HCT116 (cell line): ENCODE measurements around the gene SPON1. TPM values are rescaled to one million over a fixed set of nuclear protein-coding genes. Genes with fewer than 3 reads are reported as not detected.

ENCODE experiments used
- ATAC-seq: fragments of 200-7000 bp; cut with Tn5 transposase; 2 replicates; pipeline ENCODE4 v1.9.1; 2020; ENCODE audit warnings: mild to moderate bottlenecking, moderate library complexity
- BruUV-seq: library from RNA; stranded (reverse); fragments of 400-500 nt; replicated peaks from 2 replicates; lab custom pipeline; 2021; lab: Mats Ljungman, UMichigan
- CTCF ChIA-PET: fragments of 300-600 bp; sonication (Branson Sonifier 250); formaldehyde crosslinking; loops from one replicate; lab custom pipeline; 2021; ENCODE audit warnings: antibody characterized with exemption; lab: Charles Lee
- POLR2A ChIA-PET: fragments of 300-600, 350-600 bp; sonication (Branson Sonifier 250); formaldehyde crosslinking; loops from one replicate; lab custom pipeline; 2021; ENCODE audit warnings: antibody characterized with exemption; lab: Charles Lee
- RAD21 ChIA-PET, 2 experiments: fragments of 300-600 bp; sonication (Branson Sonifier 250); formaldehyde crosslinking; loops; one replicate each; lab custom pipeline; 2023; ENCODE audit warnings: low total read pairs in 2 of 2; ENCODE audit not compliant: uncharacterized antibody in 2 of 2, unreplicated experiment in 2 of 2, low non-redundant PET in 1 of 2; lab: Charles Lee
- DNase-seq: peaks from one replicate; pipeline ENCODE4 v3.0.0-alpha.2; 2010; ENCODE audit warnings: low read depth, low spot score
- H2AFZ ChIP-seq: fragments of 200-600 bp; shearing (Covaris generic), sonication (generic); 2 replicates; pipeline ENCODE4 v1.6.1; 2017; ENCODE audit warnings: low read depth, mixed run types, mixed read lengths, antibody characterized with exemption, low read length; ENCODE audit not compliant: poor library complexity, severe bottlenecking
- H3K27ac ChIP-seq: 2 replicates; pipeline ENCODE4 v1.5.1; 2012; ENCODE audit warnings: low read depth, low read length
- H3K27me3 ChIP-seq: fragments of 200-600 bp; sonication (generic); 2 replicates; pipeline ENCODE4 v1.6.1; 2016; ENCODE audit warnings: mixed run types, low read length, mixed read lengths; ENCODE audit not compliant: insufficient read depth
- H3K36me3 ChIP-seq, 2 experiments: fragments of 200-500 bp in 1 of 2; fragments of 200-600 bp in 1 of 2; sonication (Bioruptor generic) in 1 of 2; sonication (generic) in 1 of 2; 2 replicates each; pipeline versions ENCODE4 v1.5.1 to v1.6.1; 2014 to 2016; ENCODE audit warnings: low read length in 2 of 2, inconsistent platforms in 1 of 2, mixed read lengths in 1 of 2, mixed run types in 1 of 2; ENCODE audit not compliant: insufficient read depth in 2 of 2, control insufficient read depth in 1 of 2
- H3K4me1 ChIP-seq, 2 experiments: fragments of 200-600 bp in 1 of 2; sonication (generic) in 1 of 2; 2 replicates each; pipeline versions ENCODE4 v1.5.1 to v1.6.1; 2012 to 2017; ENCODE audit warnings: low read length in 2 of 2, inconsistent platforms in 1 of 2, mild to moderate bottlenecking in 1 of 2, mixed read lengths in 1 of 2, mixed run types in 1 of 2, moderate library complexity in 1 of 2; ENCODE audit not compliant: insufficient read depth in 2 of 2, control insufficient read depth in 1 of 2
- H3K4me2 ChIP-seq: fragments of 200-600 bp; sonication (generic); 2 replicates; pipeline ENCODE4 v1.6.1; 2017; ENCODE audit warnings: mixed run types, low read length, mixed read lengths
- H3K4me3 ChIP-seq, 2 experiments: fragments of 200-600 bp in 1 of 2; sonication (generic) in 1 of 2; replicated peaks in 1 of 2; 2 replicates each; pipeline ENCODE4 v1.5.1; 2011 to 2016; ENCODE audit warnings: low read length in 2 of 2, control low read depth in 1 of 2, low read depth in 1 of 2, mild to moderate bottlenecking in 1 of 2, mixed read lengths in 1 of 2, mixed run types in 1 of 2
- H3K79me2 ChIP-seq: fragments of 200-600 bp; sonication (generic); 2 replicates; pipeline ENCODE4 v1.6.1; 2017; ENCODE audit warnings: mild to moderate bottlenecking, mixed run types, low read length, moderate library complexity, mixed read lengths; ENCODE audit not compliant: insufficient read depth
- H3K9ac ChIP-seq: fragments of 200-600 bp; sonication (generic); 2 replicates; pipeline ENCODE4 v1.6.1; 2016; ENCODE audit warnings: low read length, mixed read lengths
- H3K9me2 ChIP-seq: fragments of 200-600 bp; sonication (generic), shearing (Covaris generic); 2 replicates; pipeline ENCODE4 v1.6.1; 2017; ENCODE audit warnings: mixed run types, mild to moderate bottlenecking, moderate library complexity; ENCODE audit not compliant: insufficient read depth
- H3K9me3 ChIP-seq, 2 experiments: fragments of 200-500 bp in 1 of 2; fragments of 200-600 bp in 1 of 2; sonication (Bioruptor generic) in 1 of 2; sonication (generic) in 1 of 2; 2 replicates each; pipeline ENCODE4 v1.6.1; 2014 to 2017; ENCODE audit warnings: low read length in 2 of 2, mixed read lengths in 2 of 2, inconsistent platforms in 1 of 2, low read depth in 1 of 2, mild to moderate bottlenecking in 1 of 2, mixed run types in 1 of 2, moderate library complexity in 1 of 2; ENCODE audit not compliant: control insufficient read depth in 1 of 2, insufficient read depth in 1 of 2
- H4K20me1 ChIP-seq: fragments of 200-600 bp; sonication (generic), shearing (Covaris generic); 2 replicates; pipeline ENCODE4 v1.6.1; 2017; ENCODE audit warnings: mixed run types, mild to moderate bottlenecking, moderate library complexity; ENCODE audit not compliant: insufficient read depth
- CBX3 ChIP-seq: IDR thresholded peaks from 2 replicates; pipeline ENCODE4 v1.6.1; 2012; ENCODE audit warnings: low read depth
- EZH2 ChIP-seq: fragments of 200-600 bp; sonication (generic); IDR thresholded peaks from 2 replicates; pipeline ENCODE4 v1.6.1; 2017; ENCODE audit warnings: antibody characterized with exemption, mixed run types
- EZH2phosphoT487 ChIP-seq: fragments of 200-600 bp; IDR thresholded peaks from 2 replicates; pipeline ENCODE4 v1.6.1; 2018; ENCODE audit warnings: antibody characterized with exemption, borderline replicate concordance
- FOSL1 ChIP-seq: IDR thresholded peaks from 2 replicates; pipeline ENCODE4 v1.6.1; 2012; ENCODE audit warnings: low read depth
- POLR2A ChIP-seq: IDR thresholded peaks from 2 replicates; pipeline ENCODE4 v1.7.0; 2011; ENCODE audit warnings: borderline replicate concordance; ENCODE audit not compliant: insufficient read depth, insufficient read length; ENCODE audit errors: extremely low read depth
- POLR2AphosphoS5 ChIP-seq: IDR thresholded peaks from 2 replicates; pipeline ENCODE4 v1.6.1; 2011; ENCODE audit warnings: mild to moderate bottlenecking, low read depth, low read length, moderate library complexity
- RAD21 ChIP-seq: IDR thresholded peaks from 2 replicates; pipeline ENCODE4 v1.6.1; 2012; ENCODE audit warnings: low read depth, mild to moderate bottlenecking
- SIN3A ChIP-seq: IDR thresholded peaks from 2 replicates; pipeline ENCODE4 v1.6.1; 2012; ENCODE audit warnings: low read depth
- SRF ChIP-seq: IDR thresholded peaks from 2 replicates; pipeline ENCODE4 v1.6.1; 2012; ENCODE audit warnings: low read depth
- ZFX ChIP-seq: fragments of 450-650 bp; IDR thresholded peaks from 2 replicates; pipeline ENCODE4 v1.6.1; 2017
- ZNF274 ChIP-seq: fragments of 200-500 bp; sonication (Bioruptor generic); IDR thresholded peaks from 2 replicates; pipeline ENCODE4 v1.6.1; 2014; ENCODE audit warnings: mild to moderate bottlenecking, low read depth, low read length, inconsistent platforms
- intact Hi-C: fragments of 100-400 bp; cut with micrococcal nuclease; formaldehyde crosslinking; loops from 2 replicates; pipeline ENCODE4 v1.10.0; 2022
- total RNA-seq: library from RNA; stranded (reverse); gene quantifications from one replicate; pipeline ENCODE4 v1.2.1, GENCODE V29; 2021; ENCODE audit not compliant: unreplicated experiment
- TF ChIP-seq, protein P1 (sequence below): IDR thresholded peaks from 2 replicates; pipeline ENCODE4 v1.6.1; 2012

SPON1 gene
- total RNA-seq, 1 experiment from 2014 or later = 0.17 TPM

DNA sequence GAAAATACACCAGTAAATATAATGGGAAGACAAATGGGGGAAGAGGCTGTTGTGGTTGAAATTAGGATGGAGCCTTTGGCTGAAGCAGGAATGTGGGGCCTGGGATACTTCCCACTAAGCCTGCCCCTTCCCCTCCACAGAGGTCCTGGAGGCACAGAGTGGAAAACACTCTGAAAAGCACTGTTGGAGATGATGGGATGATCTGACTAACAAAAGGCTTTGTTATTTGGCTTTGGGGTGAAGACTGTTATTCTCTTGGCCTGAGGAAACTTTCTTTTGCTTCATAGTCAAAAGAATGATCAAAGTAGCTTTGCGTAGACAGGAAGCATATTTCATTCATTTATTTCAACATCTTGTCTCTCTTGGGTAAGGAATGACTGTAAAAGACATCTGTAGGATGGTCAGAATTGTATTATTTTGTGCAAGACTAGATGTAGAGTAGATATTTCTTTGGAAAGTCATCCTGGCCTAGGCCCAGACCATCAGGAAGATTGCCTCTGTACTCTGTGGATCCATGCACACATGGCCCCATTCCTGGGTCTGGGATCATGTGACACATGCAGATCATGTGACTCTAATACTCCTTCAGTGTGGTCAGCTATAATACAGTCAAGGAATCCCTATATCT is 111.4 kb downstream of the SPON1 start:
- Histone ChIP-seq H3K36me3 (no peaks in the 10 kb centered on the region), H3K79me2 (no peaks in the 10 kb centered on the region), H3K4me2 (no peak overlapping the region), H3K9ac (no peak overlapping the region), H2AFZ (peak overlapping the region; percentile 79), H3K27me3 (peaks cover under 1% of the 10 kb centered on the region; the same call in 1 of the 2 replicates), H4K20me1 (no peaks in the 10 kb centered on the region), H3K9me2 (no peaks in the 10 kb centered on the region), H3K9me3 (no peaks in the 10 kb centered on the region), H3K4me1 (no peaks in the 10 kb centered on the region), H3K4me3 (no peak overlapping the region), H3K27ac (no peak overlapping the region)
- no TSS peak for BruUV-seq
- peak; percentile 53; the same call in 1 of the 2 replicates for ATAC-seq
- intact Hi-C loops = no loop called here
- ChIA-PET POLR2A (no interaction called here), RAD21 (no interaction called here), CTCF (no interaction called here)
- TF ChIP-seq SRF (no peak), POLR2A (no peak), ZFX (no peak), ZNF274 (no peak), FOSL1 (no peak), EZH2 (no peak), SIN3A (no peak), CBX3 (no peak), EZH2phosphoT487 (no peak), POLR2AphosphoS5 (no peak), RAD21 (no peak)
- TF ChIP-seq, protein P1, sequence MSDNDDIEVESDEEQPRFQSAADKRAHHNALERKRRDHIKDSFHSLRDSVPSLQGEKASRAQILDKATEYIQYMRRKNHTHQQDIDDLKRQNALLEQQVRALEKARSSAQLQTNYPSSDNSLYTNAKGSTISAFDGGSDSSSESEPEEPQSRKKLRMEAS = no peak; the same call in 1 of the 2 replicates
- DNase-seq = no peak
